Occipital lobe (tissue), 2 donors: Measurements from ENCODE around the gene LAMA1. TPM values are rescaled to one million over a fixed set of nuclear protein-coding genes. Genes with fewer than 3 reads are reported as not detected.

Experiments used
- DNase-seq: peaks from one replicate; lab custom pipeline; 2025; lab: John Stamatoyannopoulos, UW
- total RNA-seq: library from RNA; depleted of rRNA; stranded (reverse); fragments of >200 nt; gene quantifications from one replicate; pipeline ENCODE4 v1.2.3, GENCODE V29; 2014

Gene LAMA1
- total RNA-seq, 1 donor from 2014 or later: 15.1 TPM

- DNase-seq: no peak
Measured at GRCh38 chr18:7059276-7059675, 58.3 kb downstream of the LAMA1 start.

- DNase-seq: no peak
Measured at GRCh38 chr18:7056026-7056425, 61.6 kb downstream of the LAMA1 start.

- DNase-seq: no peak
Measured at GRCh38 chr18:7049951-7050350, 67.6 kb downstream of the LAMA1 start.

GRCh38 chr18:7048081-7048480 is 69.5 kb downstream of the LAMA1 start:
- DNase-seq: no peak

GRCh38 chr18:7047336-7047735 is 70.3 kb downstream of the LAMA1 start:
- no peak for DNase-seq

- no peak for DNase-seq
Measured at GRCh38 chr18:7038330-7038851, 79.2 kb downstream of the LAMA1 start.

GRCh38 chr18:7037470-7037869 is 80.1 kb downstream of the LAMA1 start:
- no peak for DNase-seq

GRCh38 chr18:7035807-7036206 is 81.8 kb downstream of the LAMA1 start:
- no peak for DNase-seq

- no peak for DNase-seq
Measured at GRCh38 chr18:7034924-7035323, 82.7 kb downstream of the LAMA1 start.

GRCh38 chr18:7032537-7032936 is 85.1 kb downstream of the LAMA1 start:
- no peak for DNase-seq

- DNase-seq: no peak
Measured at GRCh38 chr18:7028625-7029024, 89.0 kb downstream of the LAMA1 start.

- DNase-seq: no peak
Measured at GRCh38 chr18:7025194-7025593, 92.4 kb downstream of the LAMA1 start.

- no peak for DNase-seq
Measured at GRCh38 chr18:7023581-7023980, 94.0 kb downstream of the LAMA1 start.

GRCh38 chr18:7023063-7023580 is 94.5 kb downstream of the LAMA1 start:
- DNase-seq: no peak

GRCh38 chr18:7021994-7022840 is 95.4 kb downstream of the LAMA1 start:
- no peak for DNase-seq

- DNase-seq: no peak
Measured at GRCh38 chr18:7020995-7021777, 96.4 kb downstream of the LAMA1 start.

- DNase-seq: no peak
Measured at GRCh38 chr18:7017013-7017412, 100.6 kb downstream of the LAMA1 start.

GRCh38 chr18:7011142-7011541 is 106.5 kb downstream of the LAMA1 start:
- no peak for DNase-seq

GRCh38 chr18:7004009-7004408 is 113.6 kb downstream of the LAMA1 start:
- no peak for DNase-seq

- DNase-seq: no peak
Measured at GRCh38 chr18:7002107-7002506, 115.5 kb downstream of the LAMA1 start.

- no peak for DNase-seq
Measured at GRCh38 chr18:7000484-7001096, 117.0 kb downstream of the LAMA1 start.

- no peak for DNase-seq
Measured at GRCh38 chr18:6997808-6998207, 119.8 kb downstream of the LAMA1 start.
